COLO829 (cell line): ENCODE data around the gene RBBP8NL.
"Not testable (repeated sequence)": the region's sequence is repeated elsewhere in the genome, so short reads cannot be mapped to it uniquely, and the experiment has no call there.

ENCODE experiments used
- DNase-seq: peaks from one replicate; pipeline ENCODE4 v3.0.0; 2012; ENCODE audit warnings: low spot score

The RBBP8NL gene

DNA sequence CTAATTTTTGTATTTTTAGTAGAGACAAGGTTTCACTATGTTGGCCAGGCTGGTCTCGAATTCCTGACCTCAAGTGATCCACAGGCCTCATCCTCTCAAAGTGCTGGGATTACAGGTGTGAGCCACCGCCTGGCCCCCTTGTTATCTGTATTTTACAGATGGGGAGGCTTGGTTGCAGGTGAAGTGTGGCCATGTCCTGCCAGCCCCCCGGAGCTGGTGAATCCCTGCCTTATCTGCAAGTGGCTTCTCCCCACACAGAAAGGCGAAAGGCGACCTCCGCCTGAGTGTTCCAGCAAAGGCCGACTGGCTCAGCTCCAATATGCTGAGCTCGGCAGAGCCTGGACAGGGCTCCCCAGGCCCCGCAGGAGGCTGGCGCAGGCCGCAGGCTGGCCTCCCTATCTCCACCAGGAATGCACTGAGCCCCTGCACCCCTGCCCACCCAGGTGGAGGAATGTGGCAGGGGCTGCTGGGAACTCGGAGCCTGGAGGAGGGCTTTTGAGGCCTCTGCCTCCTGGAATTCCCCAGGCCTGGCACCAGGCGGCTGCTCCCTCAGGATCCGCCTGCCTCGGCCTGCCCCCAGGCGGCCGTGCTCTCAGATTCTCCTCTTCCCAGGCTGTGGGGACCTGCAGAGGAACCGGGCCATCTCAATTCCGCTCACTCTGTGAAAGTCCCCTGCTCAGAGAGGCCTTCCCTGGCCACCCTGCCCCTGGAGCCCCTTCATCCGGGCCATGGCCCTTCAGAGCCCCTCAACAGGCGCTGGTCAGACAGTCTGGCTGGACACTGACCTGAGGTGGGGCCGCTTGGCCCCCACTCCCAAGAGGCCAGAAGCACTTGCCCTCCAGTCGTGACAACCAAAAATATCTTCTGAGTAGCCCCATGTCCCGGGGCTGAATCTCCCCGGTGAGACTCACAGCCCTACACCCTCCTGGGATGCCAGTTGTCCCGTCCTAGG is 51.0 kb downstream of the RBBP8NL start:
- DNase-seq, result no peak

DNA sequence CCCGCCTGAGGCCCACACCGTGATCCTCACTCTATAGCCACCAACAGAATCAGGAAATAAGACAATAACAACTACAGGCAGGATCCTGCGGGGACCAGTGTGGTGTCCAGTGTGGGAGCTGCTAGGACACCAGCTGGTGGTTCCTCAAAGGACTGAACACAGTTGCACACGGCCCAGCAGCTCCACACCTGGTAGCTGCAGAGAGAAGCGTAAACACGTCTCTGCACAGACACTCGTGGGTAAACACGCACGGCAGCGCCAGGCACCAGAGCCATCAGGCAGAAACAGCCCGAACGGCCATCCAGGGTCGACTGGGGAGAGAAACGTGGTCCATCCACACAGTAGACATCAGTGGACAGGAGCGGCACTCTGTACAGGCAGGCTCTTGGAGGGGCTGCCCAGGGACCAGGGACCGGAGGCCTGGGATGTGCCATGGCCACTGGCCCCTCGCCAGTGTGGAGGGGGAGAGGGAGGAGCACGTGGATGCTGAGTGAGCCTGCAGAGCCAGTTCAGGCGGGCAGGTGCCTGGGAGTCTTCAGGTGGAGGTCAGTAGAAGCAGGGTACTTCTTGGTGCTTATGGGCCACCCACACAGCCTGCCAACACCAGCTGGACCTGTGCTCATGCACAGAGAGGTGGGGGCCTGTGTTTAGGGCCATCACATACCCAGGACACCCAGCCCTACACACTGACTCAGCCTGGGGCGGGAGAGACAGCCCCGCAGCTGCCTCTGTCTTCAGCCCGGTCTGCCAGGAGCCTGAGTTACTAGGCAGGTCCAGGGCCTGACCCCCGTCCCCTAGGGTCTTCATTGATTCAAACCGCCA is 52.8 kb downstream of the RBBP8NL start:
- DNase-seq, result no peak

DNA sequence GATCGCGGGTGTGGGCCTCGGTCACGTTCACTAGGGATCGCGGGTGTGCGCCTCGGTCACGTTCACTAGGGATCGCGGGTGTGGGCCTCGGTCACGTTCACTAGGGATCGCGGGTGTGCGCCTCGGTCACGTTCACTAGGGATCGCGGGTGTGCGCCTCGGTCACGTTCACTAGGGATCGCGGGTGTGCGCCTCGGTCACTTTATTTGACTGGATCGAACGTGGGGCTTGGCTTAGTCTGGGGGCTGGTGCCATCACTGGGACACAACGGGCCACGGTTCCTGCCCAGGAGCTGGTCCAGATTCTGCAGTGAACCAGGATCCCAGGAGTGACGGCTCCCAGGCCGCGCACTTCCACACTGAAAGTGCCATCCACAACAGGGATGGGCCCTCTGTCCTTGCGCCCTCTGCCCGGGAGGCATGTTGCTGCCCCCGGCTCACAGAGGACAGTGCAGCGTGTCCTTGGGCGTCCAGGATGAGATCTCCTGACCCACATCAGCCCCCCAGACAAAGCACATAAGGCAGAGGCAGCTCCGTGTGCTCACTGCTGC is 53.6 kb downstream of the RBBP8NL start:
- not testable (repeated sequence) for DNase-seq

DNA sequence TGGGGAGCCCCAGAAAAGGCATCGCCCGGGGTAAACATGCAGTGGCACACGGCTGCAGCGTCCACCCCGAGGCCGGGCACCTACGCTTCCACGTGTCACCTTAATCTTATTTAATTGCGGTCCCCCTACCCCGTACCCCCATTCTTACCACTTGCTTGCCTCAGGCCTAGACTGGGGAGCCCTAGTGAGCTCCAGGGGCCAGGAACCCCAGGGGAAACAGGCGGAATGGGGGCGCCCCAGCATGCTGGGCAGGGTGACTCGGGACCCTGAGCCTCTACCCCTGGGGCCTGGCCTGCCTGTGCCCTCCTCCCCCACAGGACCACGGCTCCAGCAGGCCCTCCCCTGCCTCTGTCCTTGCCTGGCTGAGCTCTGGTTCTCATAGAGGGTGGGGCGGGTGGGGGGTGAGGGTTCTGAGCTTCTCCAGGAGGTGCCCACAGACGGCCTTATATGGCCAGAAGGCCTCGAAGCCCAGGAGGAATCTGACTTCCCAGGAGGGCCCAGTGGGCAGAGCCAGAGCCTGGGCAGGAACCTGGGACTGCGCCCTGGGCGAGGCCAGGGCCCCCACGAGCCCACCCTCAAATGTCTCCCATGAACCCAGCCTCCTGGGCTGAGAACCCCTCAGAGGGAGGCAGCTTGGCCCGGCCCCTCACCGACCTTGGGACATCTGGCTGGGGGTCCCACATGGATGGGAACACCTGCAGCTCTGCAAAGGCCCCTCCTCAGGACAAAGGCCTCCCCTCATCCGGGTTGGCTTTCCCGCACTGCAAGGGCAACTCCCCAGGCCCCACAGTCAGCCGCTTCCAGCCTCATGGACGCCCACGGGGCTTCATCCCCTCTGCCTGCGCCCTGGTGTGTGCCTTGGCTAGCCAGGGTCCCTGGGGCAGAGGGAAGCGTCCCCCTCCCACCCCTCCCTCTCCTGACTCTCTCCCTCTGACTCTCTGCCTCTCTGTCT is 55.0 kb downstream of the RBBP8NL start:
- no peak for DNase-seq

DNA sequence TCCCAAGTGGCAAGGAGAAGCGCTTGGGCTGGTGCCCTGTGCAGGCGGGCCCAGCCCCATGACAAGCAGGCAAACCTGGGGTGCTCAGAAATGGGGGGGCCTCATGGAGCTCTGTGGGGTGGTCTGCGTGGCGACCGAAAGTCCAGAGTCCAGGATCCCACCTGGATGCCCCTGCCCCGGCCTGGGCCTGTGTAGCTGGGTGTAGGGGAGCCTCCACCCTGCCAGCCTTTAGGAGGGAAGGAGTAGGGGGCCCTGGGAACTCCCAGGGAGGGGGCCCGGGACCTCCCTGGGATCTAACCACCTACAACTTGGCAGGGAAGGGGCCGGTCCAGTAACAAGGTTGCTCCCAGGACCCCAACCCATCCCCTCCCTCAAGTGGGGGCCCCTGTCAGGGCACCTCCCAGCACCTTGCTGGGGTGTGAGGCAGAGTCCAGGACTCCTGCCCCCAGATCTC is 55.7 kb downstream of the RBBP8NL start:
- no peak for DNase-seq

DNA sequence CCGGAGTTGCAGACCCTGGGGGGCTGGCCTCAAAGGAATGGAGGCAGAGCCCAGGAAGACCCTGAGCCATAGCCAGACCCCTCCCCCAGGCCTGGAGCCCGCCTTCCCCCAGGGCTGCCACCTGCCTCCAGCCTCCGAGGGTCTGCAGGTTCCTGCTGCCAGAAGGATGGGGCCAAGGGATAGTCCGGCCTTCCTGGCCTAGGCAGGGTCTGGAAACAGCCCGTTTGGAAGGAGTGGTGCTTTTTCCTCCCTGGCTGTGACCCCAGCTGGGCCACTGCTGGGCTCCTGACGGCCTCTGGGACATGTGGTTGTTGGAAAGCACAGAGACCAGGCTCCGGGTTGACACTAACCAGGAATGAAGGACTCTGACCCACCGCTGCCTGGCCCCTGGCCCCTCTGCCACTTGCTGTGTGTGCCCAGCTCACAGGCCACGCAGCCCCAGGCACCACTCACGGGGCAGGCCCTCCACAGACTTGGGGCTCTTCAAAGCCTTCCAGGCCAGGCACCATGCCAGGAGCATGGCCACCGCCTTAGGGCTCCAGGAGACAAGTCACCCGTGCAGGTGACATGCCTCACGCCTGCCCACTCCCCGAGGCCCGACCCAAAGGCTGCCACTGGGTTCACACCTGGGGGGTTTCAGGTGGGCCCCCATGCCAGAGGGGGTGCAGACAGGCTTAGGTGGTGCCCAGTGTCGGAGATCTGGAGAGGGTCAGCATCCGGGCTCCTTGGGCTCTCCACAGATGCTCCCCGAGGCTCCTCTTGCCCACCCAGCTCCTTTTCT is 56.3 kb downstream of the RBBP8NL start:
- no peak for DNase-seq

DNA sequence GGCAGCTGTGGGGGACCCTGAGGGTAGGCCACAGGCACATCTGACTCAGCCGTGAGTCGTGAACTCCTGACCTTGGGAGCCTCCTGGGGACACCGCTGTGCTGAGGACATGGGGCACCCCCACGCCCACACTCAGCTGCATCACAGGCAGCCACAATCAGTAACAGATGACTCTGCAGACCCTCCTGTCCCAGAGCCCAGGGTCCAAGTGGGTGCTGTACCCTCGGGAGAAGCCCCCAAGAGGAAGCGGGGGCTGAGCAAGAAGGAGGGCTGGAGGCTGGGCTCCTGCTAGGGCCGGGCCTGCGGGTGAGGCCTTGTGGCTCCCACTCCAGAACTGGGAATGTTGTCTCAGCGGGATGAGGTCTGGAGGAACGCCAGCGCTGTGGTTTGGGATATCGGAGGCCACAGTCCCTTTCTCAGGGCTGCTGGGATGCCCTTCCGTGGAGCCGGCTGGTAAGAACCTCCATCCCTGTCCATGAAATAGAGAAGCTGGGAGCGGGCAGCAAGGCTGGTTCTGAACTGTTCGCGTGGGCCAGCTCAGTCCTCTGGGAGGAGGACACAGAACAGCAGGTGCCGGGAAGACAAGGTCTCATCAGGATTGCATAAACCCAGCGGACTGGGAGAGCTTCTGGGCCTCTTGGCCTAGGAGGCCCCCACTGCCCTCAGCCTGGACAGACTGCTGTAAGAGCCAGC is 57.1 kb downstream of the RBBP8NL start:
- no peak for DNase-seq

DNA sequence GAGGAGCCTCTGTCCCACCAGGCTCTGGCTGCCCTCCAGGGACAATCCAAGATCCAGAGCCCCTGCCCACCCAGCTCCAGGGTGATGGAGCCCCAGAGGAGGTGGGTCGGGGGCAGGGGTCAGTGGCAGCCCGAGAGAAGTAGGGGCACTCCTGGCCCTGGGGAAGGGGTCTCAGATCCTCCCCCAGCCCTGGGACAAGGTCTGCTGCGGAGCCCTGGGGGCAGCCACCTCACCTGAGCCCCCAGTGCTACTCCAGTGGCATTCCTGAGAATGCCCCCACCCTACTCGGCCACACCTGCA is 57.6 kb downstream of the RBBP8NL start:
- no peak for DNase-seq

DNA sequence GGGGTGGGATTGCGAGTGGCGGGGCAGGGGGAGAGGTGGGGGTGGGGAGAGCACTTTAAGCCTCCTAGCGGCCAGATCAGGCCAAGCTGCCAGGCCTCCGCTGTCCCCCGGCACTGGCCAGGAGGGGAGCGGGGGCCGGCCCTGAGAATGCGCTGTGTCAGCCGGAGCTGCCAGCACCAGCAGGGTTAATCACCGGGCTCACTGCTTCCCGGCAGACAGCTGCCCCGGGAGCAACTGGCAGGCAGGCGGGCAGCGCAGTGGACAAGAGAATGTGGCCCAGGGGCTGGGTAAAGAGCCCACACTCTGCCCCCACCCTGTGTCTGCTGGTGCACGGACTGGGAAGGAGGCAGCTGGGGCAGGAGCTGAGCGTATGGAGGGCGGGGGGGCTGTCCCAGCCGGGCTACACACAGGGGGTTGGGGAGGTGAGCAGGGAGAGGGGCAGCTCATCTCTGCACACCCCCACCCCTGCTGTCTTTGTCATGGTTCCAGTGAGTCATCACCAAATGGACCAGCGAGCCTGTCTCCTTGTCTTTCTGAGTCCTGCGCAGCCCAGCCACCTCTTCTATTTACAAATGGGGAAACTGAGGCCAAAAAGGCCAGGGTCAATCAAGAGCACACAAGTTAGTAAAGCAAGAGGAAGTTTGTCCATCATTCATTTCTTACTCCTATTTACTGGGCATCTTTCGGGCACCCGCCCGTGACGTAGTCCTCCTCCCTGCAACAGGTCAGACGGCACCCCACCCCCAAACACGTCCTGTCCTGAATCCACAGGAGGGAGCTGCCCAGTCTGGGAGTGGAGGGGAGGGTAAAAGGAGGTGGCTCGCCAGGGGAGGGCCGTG is 58.1 kb downstream of the RBBP8NL start:
- DNase-seq, result no peak

DNA sequence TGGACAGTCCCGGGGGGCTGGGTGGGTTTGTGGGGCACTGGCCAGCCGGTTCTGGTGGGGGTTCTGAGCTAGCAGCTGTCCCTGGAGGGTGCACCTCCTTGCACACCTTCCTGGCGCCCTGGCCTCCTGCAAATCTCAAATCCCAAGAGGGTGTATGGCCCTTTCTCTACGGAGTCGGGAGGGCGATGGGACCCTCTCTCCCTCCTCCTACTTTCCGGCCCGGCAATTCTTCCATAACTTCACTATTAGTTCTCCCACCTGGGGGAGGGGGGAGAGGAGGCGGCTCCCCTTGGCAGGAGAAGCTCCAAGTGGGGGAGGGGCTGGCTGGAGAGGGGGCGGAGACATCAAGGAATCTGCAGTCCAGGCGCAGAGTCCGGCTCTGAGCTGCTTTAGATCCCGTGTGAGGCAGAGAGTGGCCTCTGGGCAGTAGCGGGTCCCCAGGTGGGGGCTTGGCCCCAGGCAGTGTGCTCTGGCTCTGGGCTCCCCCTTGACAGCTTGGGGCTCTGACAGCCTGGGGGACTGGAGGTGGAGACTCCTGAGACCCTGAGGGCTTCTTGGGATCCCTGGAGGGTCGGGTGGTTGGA is 58.9 kb downstream of the RBBP8NL start:
- peak; percentile 54 for DNase-seq

DNA sequence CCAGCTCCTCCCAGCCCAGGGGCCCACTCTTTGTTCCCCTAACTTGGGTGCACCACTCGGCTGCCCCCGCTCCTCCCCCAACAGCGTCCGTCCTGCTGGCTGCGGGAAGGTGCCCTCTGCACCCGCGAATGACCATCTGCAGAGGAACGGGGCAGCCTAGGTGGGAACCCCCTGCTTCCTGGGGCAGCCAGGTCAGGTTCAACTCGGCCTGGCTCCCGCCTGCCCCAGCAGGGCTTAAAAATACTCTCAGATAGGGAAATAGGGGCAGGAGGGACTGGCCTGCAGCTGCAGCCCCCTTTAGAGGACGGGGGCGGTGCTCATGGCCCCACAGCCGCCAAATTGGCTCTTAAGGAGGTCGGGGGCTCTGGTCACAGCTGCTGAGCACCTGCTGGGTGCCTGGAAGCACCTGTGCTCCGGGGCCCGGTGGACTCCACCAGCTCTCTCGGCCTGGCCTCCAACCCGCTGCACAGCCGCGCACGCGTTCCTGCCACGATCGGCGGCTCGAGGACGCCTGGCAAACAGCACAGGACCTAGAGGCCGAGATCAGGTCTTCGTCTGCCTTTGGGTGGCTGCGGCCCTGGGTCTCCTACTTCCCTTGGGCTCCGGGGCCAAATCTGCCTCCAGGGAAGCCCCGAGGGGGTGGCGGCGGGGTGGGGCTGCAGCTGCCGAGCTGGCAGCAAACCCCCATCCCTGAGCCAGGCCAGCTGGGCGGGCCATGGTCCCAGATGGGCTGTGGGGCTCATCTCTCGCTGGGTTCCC is 59.5 kb downstream of the RBBP8NL start:
- DNase-seq, result no peak

DNA sequence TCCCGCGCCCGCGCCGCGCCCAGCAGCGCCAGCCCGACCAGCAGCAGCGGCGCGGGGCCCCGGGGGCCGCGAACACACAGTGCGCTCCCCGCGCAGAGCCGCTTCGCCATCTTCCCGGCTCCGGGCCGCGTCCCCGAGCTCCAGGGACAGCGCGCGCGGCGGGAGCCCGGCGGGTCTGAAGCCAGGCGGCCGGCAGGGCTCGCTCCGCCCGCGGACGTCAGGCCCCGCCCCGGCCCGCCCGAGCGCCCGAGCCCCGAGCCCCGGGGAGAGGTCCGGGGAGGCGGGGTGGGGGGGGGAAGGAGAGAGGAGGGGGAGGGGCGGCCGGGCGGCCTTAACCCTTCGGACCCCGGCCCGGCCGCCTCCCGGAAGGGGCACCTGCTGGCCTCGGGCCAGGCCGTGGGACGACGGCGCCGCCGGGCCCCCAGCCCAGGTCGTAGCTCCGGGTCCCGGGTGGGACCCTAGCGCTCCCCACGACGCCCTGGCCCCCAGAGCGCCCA is 60.2 kb downstream of the RBBP8NL start, which contains the start of gene LAMA5:
Gene LAMA5 (minus strand): TSS at position 177 of the 497 bp plus-strand sequence. CDS start 67 bp downstream, at position 110.
- DNase-seq, result peak; percentile 47

DNA sequence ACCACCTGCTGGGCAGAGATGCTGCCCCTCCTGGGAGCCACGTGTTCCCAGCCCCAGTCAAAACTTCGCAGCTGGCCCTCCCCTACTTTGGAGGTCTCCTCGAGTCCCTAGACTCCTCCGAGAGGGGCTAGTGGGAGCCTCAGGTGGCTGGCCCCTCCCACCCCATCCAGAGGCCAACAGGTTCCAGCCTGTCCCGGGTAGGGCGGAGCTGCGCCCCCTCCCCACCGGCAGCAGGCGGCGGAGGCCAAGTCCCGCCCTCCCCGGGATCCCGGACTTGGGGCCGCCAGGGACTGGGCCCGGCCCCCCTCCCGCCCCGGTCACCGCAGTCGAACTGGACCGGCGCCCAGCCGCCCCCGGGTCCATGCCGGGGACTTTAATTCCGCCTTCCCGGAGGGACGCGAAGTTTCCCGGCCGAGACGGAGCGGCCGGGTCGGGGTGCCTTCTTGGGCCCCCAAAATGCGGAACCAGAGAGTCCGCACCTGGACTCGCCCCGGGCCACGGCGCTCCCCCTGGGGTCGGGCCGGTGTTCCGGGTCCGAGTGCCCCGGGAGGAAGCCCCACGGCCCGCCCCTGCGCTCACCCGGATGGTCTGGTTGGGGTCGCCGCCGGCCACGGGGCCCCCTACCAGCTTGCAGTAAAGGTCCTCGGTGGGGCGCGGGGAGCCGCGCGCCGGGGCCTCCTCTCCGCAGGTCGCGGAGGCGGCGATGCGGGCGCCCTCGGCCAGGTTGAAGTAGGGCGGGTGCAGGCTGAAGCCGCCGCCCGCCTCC is 60.8 kb downstream of the RBBP8NL start:
- DNase-seq, result no peak

DNA sequence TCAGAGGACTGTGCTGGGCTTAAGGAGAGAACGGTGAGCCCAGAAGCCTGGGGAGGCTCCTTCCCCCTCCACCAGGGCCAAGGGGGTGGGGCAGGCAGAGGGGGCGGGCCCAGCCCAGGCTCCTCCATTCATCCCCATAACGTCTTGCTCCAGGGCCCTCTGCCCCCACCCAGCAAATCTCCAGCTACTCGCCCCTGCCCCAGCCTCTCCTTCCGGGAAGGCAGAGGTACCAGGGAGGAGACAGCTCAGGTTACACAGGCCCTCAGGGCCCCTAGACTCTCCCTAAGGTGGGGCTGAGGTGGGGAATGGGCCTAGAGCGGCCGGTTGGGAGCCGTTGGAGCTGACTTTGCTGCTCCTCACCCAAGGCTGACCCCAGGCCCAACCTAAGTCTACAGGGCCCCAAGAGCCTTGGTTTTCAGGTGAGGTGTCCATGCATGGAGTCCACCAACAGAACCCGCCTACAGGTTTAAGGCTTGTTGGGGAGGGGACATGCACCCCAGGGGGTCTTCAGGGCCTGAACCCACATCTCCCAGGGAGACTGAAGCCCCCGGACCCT is 61.4 kb downstream of the RBBP8NL start:
- no peak for DNase-seq

DNA sequence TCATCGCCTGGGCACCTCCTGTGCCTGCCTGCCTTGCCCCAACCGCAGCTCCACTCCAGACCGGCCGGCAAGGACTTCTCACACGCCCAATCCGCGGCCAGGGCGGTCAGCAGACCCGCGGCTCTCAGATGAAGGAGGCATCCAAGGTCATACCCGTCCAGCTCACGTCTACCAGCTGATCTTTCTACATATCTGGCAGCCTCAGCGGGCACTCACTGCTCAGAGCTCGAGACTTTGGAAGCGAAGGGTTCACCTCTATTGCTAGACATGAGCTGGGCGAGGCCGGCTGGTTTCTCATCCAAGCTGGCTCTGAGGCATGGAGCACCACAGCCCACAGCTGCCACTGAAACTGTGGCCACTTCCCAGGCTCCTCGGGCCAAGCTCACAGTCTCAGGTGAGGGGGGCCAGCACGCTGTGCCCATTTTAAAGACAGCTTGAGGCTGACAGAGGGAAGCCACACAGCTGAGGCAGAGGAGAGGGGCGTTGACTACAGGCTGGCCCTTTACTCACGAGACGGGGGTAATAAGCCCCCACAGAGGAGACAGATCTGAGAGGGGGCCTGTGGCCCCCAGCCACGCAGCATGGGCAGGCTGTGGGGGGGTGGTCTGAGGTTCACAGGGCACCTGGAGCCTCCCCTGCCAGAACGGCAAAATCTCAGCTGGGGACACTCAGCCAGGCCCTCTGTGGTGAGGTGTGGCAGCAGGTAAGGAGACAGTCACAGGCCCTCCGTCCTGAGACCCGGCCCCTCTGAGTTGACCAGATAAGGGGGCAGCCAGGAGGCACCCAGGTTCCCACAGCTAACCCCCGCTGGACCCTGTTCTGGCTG is 62.2 kb downstream of the RBBP8NL start:
- DNase-seq, result no peak
